H9 (cell line): ENCODE measurements around the gene PLSCR4. TPM values are rescaled to one million over a fixed set of nuclear protein-coding genes. Genes with fewer than 3 reads are reported as not detected.
A peak's percentile ranks its signal among the peaks of the same experiment; 100 is the strongest.

Source experiments
- DNase-seq: peaks from one replicate; pipeline ENCODE4 v3.0.0-alpha.2; 2017
- H2AFZ ChIP-seq: one replicate; pipeline ENCODE4 v1.6.1; 2013; ENCODE audit warnings: mild to moderate bottlenecking, low read length, control low read depth, moderate library complexity
- H2AK5ac ChIP-seq: 2 replicates; pipeline ENCODE4 v1.6.1; 2013; ENCODE audit warnings: low read length, control low read depth, mixed read lengths; ENCODE audit not compliant: insufficient read length
- H2BK120ac ChIP-seq: one replicate; pipeline ENCODE4 v1.6.1; 2013; ENCODE audit warnings: low read depth, mild to moderate bottlenecking, low read length, control low read depth, inconsistent platforms; ENCODE audit not compliant: poor library complexity, severe bottlenecking
- H2BK12ac ChIP-seq: 2 replicates; pipeline ENCODE4 v1.6.1; 2013; ENCODE audit warnings: low read length, control low read depth, mixed read lengths, low read depth; ENCODE audit not compliant: insufficient read length
- H2BK15ac ChIP-seq: 2 replicates; pipeline ENCODE4 v1.6.1; 2013; ENCODE audit warnings: low read depth, low read length, control low read depth
- H2BK20ac ChIP-seq: one replicate; pipeline ENCODE4 v1.6.1; 2013; ENCODE audit warnings: low read depth, mild to moderate bottlenecking, low read length, control low read depth, inconsistent platforms; ENCODE audit not compliant: poor library complexity, severe bottlenecking
- H2BK5ac ChIP-seq: 2 replicates; pipeline ENCODE4 v1.6.1; 2013; ENCODE audit warnings: low read length, control low read depth, mixed read lengths; ENCODE audit not compliant: insufficient read length
- H3K14ac ChIP-seq: 2 replicates; pipeline ENCODE4 v1.6.1; 2013; ENCODE audit warnings: low read length, control low read depth; ENCODE audit not compliant: insufficient read depth
- H3K18ac ChIP-seq: 2 replicates; pipeline ENCODE4 v1.6.1; 2013; ENCODE audit warnings: low read depth, mild to moderate bottlenecking, mixed read lengths, low read length, control low read depth; ENCODE audit not compliant: insufficient read length
- H3K23ac ChIP-seq: 2 replicates; pipeline ENCODE4 v1.6.1; 2013; ENCODE audit warnings: low read length, control low read depth, mixed read lengths, low read depth; ENCODE audit not compliant: insufficient read length
- H3K23me2 ChIP-seq: 2 replicates; pipeline ENCODE4 v1.6.1; 2013; ENCODE audit warnings: low read depth, mild to moderate bottlenecking, mixed read lengths, low read length, control low read depth; ENCODE audit not compliant: insufficient read length, poor library complexity, severe bottlenecking
- H3K27ac ChIP-seq: 2 replicates; pipeline ENCODE4 v1.5.1; 2013; ENCODE audit warnings: low read length, control low read depth, mixed read lengths, low read depth; ENCODE audit not compliant: insufficient read length
- H3K27me3 ChIP-seq: 2 replicates; pipeline ENCODE4 v1.6.1; 2013; ENCODE audit warnings: low read length, control low read depth, inconsistent platforms; ENCODE audit not compliant: insufficient read depth
- H3K4ac ChIP-seq: 2 replicates; pipeline ENCODE4 v1.6.1; 2013; ENCODE audit warnings: low read depth, mild to moderate bottlenecking, control low read depth, inconsistent platforms, low read length, moderate library complexity
- H3K4me1 ChIP-seq: 2 replicates; pipeline ENCODE4 v1.6.1; 2013; ENCODE audit warnings: low read length, control low read depth, inconsistent platforms; ENCODE audit not compliant: insufficient read depth
- H3K4me2 ChIP-seq: 2 replicates; pipeline ENCODE4 v1.6.1; 2013; ENCODE audit warnings: low read length, control low read depth, mixed read lengths; ENCODE audit not compliant: insufficient read length, insufficient read depth
- H3K56ac ChIP-seq: 2 replicates; pipeline ENCODE4 v1.6.1; 2013; ENCODE audit warnings: low read depth, mild to moderate bottlenecking, mixed read lengths, low read length, control low read depth; ENCODE audit not compliant: insufficient read length
- H3K79me1 ChIP-seq: 2 replicates; pipeline ENCODE4 v1.6.1; 2013; ENCODE audit warnings: low read depth, mild to moderate bottlenecking, moderate library complexity, low read length, control low read depth, inconsistent platforms; ENCODE audit not compliant: insufficient read depth, poor library complexity, severe bottlenecking
- H3K79me2 ChIP-seq: 2 replicates; pipeline ENCODE4 v1.6.1; 2013; ENCODE audit warnings: low read length, control low read depth, inconsistent platforms; ENCODE audit not compliant: insufficient read depth
- H3K9ac ChIP-seq: 2 replicates; pipeline ENCODE4 v1.6.1; 2013; ENCODE audit warnings: low read length, control low read depth, mixed read lengths; ENCODE audit not compliant: insufficient read length; ENCODE audit errors: extremely low read depth
- H3K9me3 ChIP-seq: one replicate; pipeline ENCODE4 v1.6.1; 2013; ENCODE audit warnings: low read depth, low read length, inconsistent platforms; ENCODE audit not compliant: control insufficient read depth
- H3T11ph ChIP-seq: one replicate; pipeline ENCODE4 v1.6.1; 2013; ENCODE audit warnings: mild to moderate bottlenecking, low read length, control low read depth, inconsistent platforms
- H4K20me1 ChIP-seq: one replicate; pipeline ENCODE4 v1.6.1; 2013; ENCODE audit not compliant: control insufficient read depth, insufficient read length, insufficient read depth
- H4K5ac ChIP-seq: 2 replicates; pipeline ENCODE4 v1.6.1; 2013; ENCODE audit warnings: low read depth, mild to moderate bottlenecking, mixed read lengths, low read length, control low read depth; ENCODE audit not compliant: insufficient read length
- H4K8ac ChIP-seq: replicated peaks from 2 replicates; pipeline ENCODE4 v1.6.1; 2013; ENCODE audit warnings: low read length, control low read depth, mixed read lengths, low read depth; ENCODE audit not compliant: insufficient read length
- H4K91ac ChIP-seq: 2 replicates; pipeline ENCODE4 v1.6.1; 2013; ENCODE audit warnings: low read depth, mild to moderate bottlenecking, moderate library complexity, mixed read lengths, low read length, control low read depth; ENCODE audit not compliant: insufficient read length
- H3K27ac Mint-ChIP-seq, 3 experiments: 2 replicates in 2 of 3; 3 replicates in 1 of 3; pipeline ENCODE4 v1.8.0; 2020 to 2021; ENCODE audit warnings: mixed read lengths in 3 of 3, mild to moderate bottlenecking in 1 of 3, moderate library complexity in 1 of 3
- H3K27me3 Mint-ChIP-seq: 2 replicates; pipeline ENCODE4 v1.8.0; 2021; ENCODE audit warnings: low read depth, mild to moderate bottlenecking, moderate library complexity, mixed read lengths
- H3K36me3 Mint-ChIP-seq, 3 experiments: 2 replicates in 2 of 3; 3 replicates in 1 of 3; pipeline ENCODE4 v1.8.0; 2020 to 2021; ENCODE audit warnings: low read depth in 3 of 3, mixed read lengths in 3 of 3; ENCODE audit not compliant: insufficient read depth in 1 of 3
- H3K4me1 Mint-ChIP-seq, 2 experiments: 2 replicates each; pipeline ENCODE4 v1.8.0; 2020; ENCODE audit warnings: mixed read lengths in 2 of 2
- H3K4me3 Mint-ChIP-seq, 2 experiments: 2 replicates in 1 of 2; 3 replicates in 1 of 2; pipeline ENCODE4 v1.8.0; 2020 to 2021; ENCODE audit warnings: mild to moderate bottlenecking in 2 of 2, mixed read lengths in 2 of 2, moderate library complexity in 1 of 2
- H3K9me3 Mint-ChIP-seq, 2 experiments: 2 replicates in 1 of 2; 3 replicates in 1 of 2; pipeline ENCODE4 v1.8.0; 2020; ENCODE audit warnings: mild to moderate bottlenecking in 2 of 2, mixed read lengths in 2 of 2, moderate library complexity in 1 of 2
- WGBS: extraction: QIAGEN DNeasy Blood & Tissue Kit; methylation state at CpG from one replicate; pipeline ENCODE4 v1.1.7; 2013; ENCODE audit warnings: missing lambda C conversion rate, low lambda C conversion rate, mixed read lengths; ENCODE audit not compliant: insufficient read length; ENCODE audit errors: extremely low coverage; 5-methylcytosine and 5-hydroxymethylcytosine counted together
- total RNA-seq: library from RNA; stranded (reverse); gene quantifications from 2 replicates; pipeline ENCODE4 v1.2.1, GENCODE V29; 2021
- TF ChIP-seq, protein P1 (sequence below): fragments of 200-600 bp; sonication (generic); conservative IDR thresholded peaks from 3 replicates; pipeline ENCODE4 v1.8.0; 2021; ENCODE audit warnings: antibody characterized with exemption, mild to moderate bottlenecking

PLSCR4 gene
- total RNA-seq, 1 experiment from 2014 or later, result 1.2 TPM

DNA sequence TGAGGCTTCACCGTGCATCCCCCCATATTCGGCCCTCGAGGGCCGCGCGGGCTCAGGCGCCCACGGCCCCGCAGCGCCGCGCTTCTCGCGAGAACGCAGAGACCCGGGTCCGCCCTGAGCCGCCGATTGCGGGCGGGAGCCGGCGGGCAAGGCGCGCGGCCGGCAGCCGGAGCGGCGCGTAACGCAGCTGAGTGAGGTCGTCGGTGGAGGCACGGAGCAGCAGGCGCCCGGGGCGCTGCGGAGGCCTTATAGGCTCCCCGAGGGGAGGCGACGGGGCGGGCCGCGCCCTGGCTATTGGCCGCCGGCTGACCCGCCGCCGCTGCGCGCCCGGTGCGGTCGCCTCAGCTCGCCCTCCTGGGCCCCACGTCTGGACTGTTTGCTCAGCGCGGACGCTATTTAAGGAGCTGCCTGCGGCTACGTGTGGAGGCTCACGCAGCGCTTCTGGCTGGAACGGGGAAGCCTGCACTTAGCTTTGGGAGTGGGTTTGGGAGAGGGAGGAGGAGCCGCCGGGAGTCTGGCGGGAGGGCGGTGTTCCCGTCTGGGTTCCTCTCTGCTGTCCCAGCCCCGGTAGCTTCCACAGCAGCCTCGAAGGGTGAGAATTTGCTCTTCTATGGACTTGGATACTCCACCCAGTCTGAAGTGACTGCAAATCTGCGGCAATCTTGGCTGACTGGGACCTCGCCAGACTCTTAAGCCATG is 89.8 kb downstream of the PLSCR4 start, which contains the start of gene PLOD2:
PLOD2 (minus strand) TSS at position 221 of the 699 bp plus-strand sequence; CDS start at position 26, 195 bp downstream.
- no peaks in the 10 kb centered on the region for H3K27me3 ChIP-seq
- no peak within 1 kb of the TSS for H4K8ac ChIP-seq
- H3K56ac ChIP-seq, result no peak within 1 kb of the TSS
- no peaks in the 10 kb centered on the region for H3K9me3 ChIP-seq
- no peak within 1 kb of the TSS for H2BK20ac ChIP-seq
- no peaks in the 10 kb centered on the region; the same call in 1 of the 2 replicates for H3K79me2 ChIP-seq
- peak; percentile 74 for DNase-seq
- Mint-ChIP-seq H3K36me3 (no peaks in the 10 kb centered on the region; a peak in 1 of 7 replicates), H3K27me3 (peaks cover 16% of the 10 kb centered on the region), H3K4me1 (peaks cover 30 to 48% of the 10 kb centered on the region in 2 experiments), H3K4me3 (peak within 1 kb of the TSS; percentile 80 to 88), H3K27ac (peak within 1 kb of the TSS; percentile 85 to 93 (median 92)), H3K9me3 (no peaks in the 10 kb centered on the region)
- peak within 1 kb of the TSS; percentile 66 for H2AFZ ChIP-seq
- no peaks in the 10 kb centered on the region for H4K20me1 ChIP-seq
- H4K5ac ChIP-seq, result no peak within 1 kb of the TSS
- TF ChIP-seq, protein P1, sequence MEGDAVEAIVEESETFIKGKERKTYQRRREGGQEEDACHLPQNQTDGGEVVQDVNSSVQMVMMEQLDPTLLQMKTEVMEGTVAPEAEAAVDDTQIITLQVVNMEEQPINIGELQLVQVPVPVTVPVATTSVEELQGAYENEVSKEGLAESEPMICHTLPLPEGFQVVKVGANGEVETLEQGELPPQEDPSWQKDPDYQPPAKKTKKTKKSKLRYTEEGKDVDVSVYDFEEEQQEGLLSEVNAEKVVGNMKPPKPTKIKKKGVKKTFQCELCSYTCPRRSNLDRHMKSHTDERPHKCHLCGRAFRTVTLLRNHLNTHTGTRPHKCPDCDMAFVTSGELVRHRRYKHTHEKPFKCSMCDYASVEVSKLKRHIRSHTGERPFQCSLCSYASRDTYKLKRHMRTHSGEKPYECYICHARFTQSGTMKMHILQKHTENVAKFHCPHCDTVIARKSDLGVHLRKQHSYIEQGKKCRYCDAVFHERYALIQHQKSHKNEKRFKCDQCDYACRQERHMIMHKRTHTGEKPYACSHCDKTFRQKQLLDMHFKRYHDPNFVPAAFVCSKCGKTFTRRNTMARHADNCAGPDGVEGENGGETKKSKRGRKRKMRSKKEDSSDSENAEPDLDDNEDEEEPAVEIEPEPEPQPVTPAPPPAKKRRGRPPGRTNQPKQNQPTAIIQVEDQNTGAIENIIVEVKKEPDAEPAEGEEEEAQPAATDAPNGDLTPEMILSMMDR, result no peak
- H3K4me1 ChIP-seq, result peaks cover 5% of the 10 kb centered on the region; the same call in 1 of the 2 replicates
- H2AK5ac ChIP-seq, result no peak within 1 kb of the TSS
- H3K79me1 ChIP-seq, result no peaks in the 10 kb centered on the region
- H3K18ac ChIP-seq, result peak within 1 kb of the TSS; percentile 77
- no peak within 1 kb of the TSS for H3K4ac ChIP-seq
- H2BK120ac ChIP-seq, result no peak within 1 kb of the TSS
- no peak within 1 kb of the TSS for H2BK5ac ChIP-seq
- peak within 1 kb of the TSS; percentile 78 for H3K4me2 ChIP-seq
- WGBS, result no CpG with 5 or more reads among the region's 74 CpGs
- H3T11ph ChIP-seq, result no peak within 1 kb of the TSS
- H3K23me2 ChIP-seq, result no peaks in the 10 kb centered on the region
- peak within 1 kb of the TSS; percentile 74 for H3K9ac ChIP-seq
- H2BK12ac ChIP-seq, result no peak within 1 kb of the TSS
- H3K23ac ChIP-seq, result no peak within 1 kb of the TSS
- peak within 1 kb of the TSS; percentile 81 for H3K14ac ChIP-seq
- no peak within 1 kb of the TSS for H4K91ac ChIP-seq
- peak within 1 kb of the TSS; percentile 49 for H3K27ac ChIP-seq
- no peak within 1 kb of the TSS for H2BK15ac ChIP-seq
